Activated CD8-positive, alpha-beta memory T cell treated with anti-CD3 and anti-CD28 coated beads for 4 hours (primary cell): ENCODE measurements around the gene CCNYL1.
"Not testable (repeated sequence)": the region's sequence is repeated elsewhere in the genome, so short reads cannot be mapped to it uniquely, and the experiment has no call there.

Experiments
- DNase-seq, 2 donors: peaks; one replicate each; pipeline ENCODE4 v3.0.0-alpha.2; 2020; ENCODE audit warnings: low read depth in 2 of 2

The CCNYL1 gene

GRCh38 chr2:207697411-207697810, 14.0 kb upstream of the CCNYL1 start:
- no peak for DNase-seq

- no peak for DNase-seq
These were observed 13.1 kb upstream of the CCNYL1 start for GRCh38 chr2:207698301-207698700.

- DNase-seq = no peak
These were observed 7.4 kb upstream of the CCNYL1 start for GRCh38 chr2:207704078-207704477.

- DNase-seq = no peak
These were observed 6.8 kb upstream of the CCNYL1 start for GRCh38 chr2:207704671-207705070.

- no peak for DNase-seq
These were observed 4.2 kb upstream of the CCNYL1 start for GRCh38 chr2:207706936-207707860.

GRCh38 chr2:207711750-207712530, 500 bp downstream of the CCNYL1 start:
- DNase-seq = peak in 1 of 2 donors; percentile 12

GRCh38 chr2:207716056-207716455, 4.6 kb downstream of the CCNYL1 start:
- no peak for DNase-seq

- DNase-seq = no peak
These were observed 7.1 kb downstream of the CCNYL1 start for GRCh38 chr2:207718521-207718920.

- no peak for DNase-seq
These were observed 7.6 kb downstream of the CCNYL1 start for GRCh38 chr2:207719008-207719407.

- DNase-seq = not testable (repeated sequence)
These were observed 8.2 kb downstream of the CCNYL1 start for GRCh38 chr2:207719655-207720054.

GRCh38 chr2:207720517-207721187, 9.2 kb downstream of the CCNYL1 start:
- no peak for DNase-seq

GRCh38 chr2:207722773-207723424, 11.5 kb downstream of the CCNYL1 start:
- DNase-seq = no peak

GRCh38 chr2:207723425-207723787, 12.0 kb downstream of the CCNYL1 start:
- DNase-seq = not testable (repeated sequence)

- no peak for DNase-seq
These were observed 12.7 kb downstream of the CCNYL1 start for GRCh38 chr2:207724113-207724512.

- no peak for DNase-seq
These were observed 14.6 kb downstream of the CCNYL1 start for GRCh38 chr2:207725873-207726578.

- DNase-seq = no peak
These were observed 15.8 kb downstream of the CCNYL1 start for GRCh38 chr2:207727261-207727660.

GRCh38 chr2:207729465-207729998, 18.1 kb downstream of the CCNYL1 start:
- DNase-seq = no peak

- no peak for DNase-seq
These were observed 19.7 kb downstream of the CCNYL1 start for GRCh38 chr2:207731138-207731537.

- no peak for DNase-seq
These were observed 22.3 kb downstream of the CCNYL1 start for GRCh38 chr2:207733597-207734240.

GRCh38 chr2:207734264-207734635, 22.8 kb downstream of the CCNYL1 start:
- no peak for DNase-seq
